ENCODE results near the gene ABRACL. TPM values are rescaled to one million over a fixed set of nuclear protein-coding genes. Genes with fewer than 3 reads are reported as not detected.

ABRACL gene
- total RNA-seq, 6 donors from 2014 or later = 10.3 to 40.8 (median 28.9) TPM

GRCh38 chr6:139010674-139011073 is 17.9 kb upstream of the ABRACL start:
- no peak overlapping the region for H3K4me3 ChIP-seq
- no peaks in the 10 kb centered on the region for H3K9me3 ChIP-seq
- H3K4me1 ChIP-seq = no peaks in the 10 kb centered on the region
- H3K27ac ChIP-seq = no peak overlapping the region
- no peak for TF ChIP-seq POLR2A (IDR thresholded peaks at IDR 0.05)
- no peak for TF ChIP-seq POLR2AphosphoS5 (IDR thresholded peaks at IDR 0.05)
- no peak for TF ChIP-seq EP300 (IDR thresholded peaks at IDR 0.05)
- no peak for TF ChIP-seq CTCF (IDR thresholded peaks at IDR 0.05)
- ATAC-seq (ENCODE audit: low FRiP score in 2 of 2) = no peak
- no peaks in the 10 kb centered on the region for H3K27me3 ChIP-seq
- H3K36me3 ChIP-seq = no peaks in the 10 kb centered on the region
- no peak for DNase-seq

GRCh38 chr6:139011980-139012379 is 16.6 kb upstream of the ABRACL start:
- Histone ChIP-seq H3K9me3 (no peaks in the 10 kb centered on the region), H3K4me1 (no peaks in the 10 kb centered on the region), H3K27ac (no peak overlapping the region), H3K36me3 (no peaks in the 10 kb centered on the region), H3K27me3 (no peaks in the 10 kb centered on the region), H3K4me3 (no peak overlapping the region)
- ATAC-seq (ENCODE audit: low FRiP score in 2 of 2) = no peak
- TF ChIP-seq POLR2A (IDR thresholded peaks at IDR 0.05) (no peak), EP300 (IDR thresholded peaks at IDR 0.05) (no peak), POLR2AphosphoS5 (IDR thresholded peaks at IDR 0.05) (no peak), CTCF (IDR thresholded peaks at IDR 0.05) (no peak)
- WGBS, 2 donors = 81 to 82% methylated on average over 3 of the region's 3 CpGs
- no peak for DNase-seq

- H3K27me3 ChIP-seq = no peaks in the 10 kb centered on the region
- no peaks in the 10 kb centered on the region for H3K36me3 ChIP-seq
- no peaks in the 10 kb centered on the region for H3K9me3 ChIP-seq
- no peak overlapping the region for H3K27ac ChIP-seq
- H3K4me3 ChIP-seq = no peak overlapping the region
- TF ChIP-seq CTCF (IDR thresholded peaks at IDR 0.05) (no peak), POLR2AphosphoS5 (IDR thresholded peaks at IDR 0.05) (no peak), POLR2A (IDR thresholded peaks at IDR 0.05) (no peak), EP300 (IDR thresholded peaks at IDR 0.05) (no peak)
- no peak for DNase-seq
- ATAC-seq (ENCODE audit: low FRiP score in 2 of 2) = no peak
- H3K4me1 ChIP-seq = no peaks in the 10 kb centered on the region
- WGBS, 2 donors = 94 to 95% methylated on average over 4 of the region's 4 CpGs
Observed at GRCh38 chr6:139013185-139013800, 15.3 kb upstream of the ABRACL start.

- no peak for ATAC-seq (ENCODE audit: low FRiP score in 2 of 2)
- 59 to 74% methylated on average over 3 of the region's 3 CpGs for WGBS, 2 donors
- no peak for DNase-seq
Observed at GRCh38 chr6:139014945-139015344, 13.6 kb upstream of the ABRACL start.

More at GRCh38 chr6:139014945-139015344, 13.6 kb upstream of the ABRACL start:
- Histone ChIP-seq H3K9me3 (no peaks in the 10 kb centered on the region), H3K27me3 (no peaks in the 10 kb centered on the region), H3K4me3 (no peak overlapping the region), H3K4me1 (no peaks in the 10 kb centered on the region), H3K27ac (no peak overlapping the region), H3K36me3 (no peaks in the 10 kb centered on the region)
- TF ChIP-seq POLR2AphosphoS5 (IDR thresholded peaks at IDR 0.05) (no peak), EP300 (IDR thresholded peaks at IDR 0.05) (no peak), CTCF (IDR thresholded peaks at IDR 0.05) (no peak), POLR2A (IDR thresholded peaks at IDR 0.05) (no peak)

All from upper lobe of left lung (tissue), 6 donors.